AG04450 (cell line): Measurements from ENCODE around the gene LTBP4. TPM values are rescaled to one million over a fixed set of nuclear protein-coding genes. Genes with fewer than 3 reads are reported as not detected.
A peak's percentile ranks its signal among the peaks of the same experiment; 100 is the strongest.

Source experiments
- CTCF ChIA-PET: fragments of 300-600, 350-600 bp; formaldehyde crosslinking; extraction: SDS; loops from one replicate; lab custom pipeline; 2022; ENCODE audit warnings: antibody characterized with exemption, inconsistent platforms; lab: Charles Lee
- POLR2A ChIA-PET: fragments of 350-600 bp; formaldehyde crosslinking; extraction: SDS; loops from one replicate; lab custom pipeline; 2021; ENCODE audit warnings: antibody characterized with exemption, inconsistent platforms; lab: Yijun Ruan, JAX
- DNase-seq: peaks from one replicate; pipeline ENCODE4 v3.0.0-alpha.2; 2011; ENCODE audit warnings: low read depth, low spot score
- H3K27ac ChIP-seq: one replicate; pipeline ENCODE4 v1.5.1; 2012; ENCODE audit warnings: low read depth, low read length, control low read depth
- H3K27me3 ChIP-seq: one replicate; pipeline ENCODE4 v1.6.0; 2012; ENCODE audit warnings: low read length; ENCODE audit not compliant: control insufficient read depth, insufficient read depth
- H3K4me3 ChIP-seq: 2 replicates; pipeline ENCODE4 v1.5.1; 2011; ENCODE audit warnings: mild to moderate bottlenecking, low read depth, low read length, control low read depth
- H3K9me3 ChIP-seq: 2 replicates; pipeline ENCODE4 v1.5.1; 2012; ENCODE audit warnings: low read length; ENCODE audit not compliant: control insufficient read depth, insufficient read depth
- polyA plus RNA-seq: library from polyadenylated mRNA; depleted of rRNA; stranded (reverse); fragments of >200 nt; gene quantifications from 2 replicates; pipeline ENCODE4 v1.2.3, GENCODE V29; 2011
- TF ChIP-seq, protein P1 (sequence below): IDR thresholded peaks from 2 replicates; pipeline ENCODE4 v1.5.1; 2011; ENCODE audit warnings: low read depth, low read length, control low read depth, inconsistent platforms

Gene LTBP4
- polyA plus RNA-seq, 1 experiment, result 41.3 TPM

DNA sequence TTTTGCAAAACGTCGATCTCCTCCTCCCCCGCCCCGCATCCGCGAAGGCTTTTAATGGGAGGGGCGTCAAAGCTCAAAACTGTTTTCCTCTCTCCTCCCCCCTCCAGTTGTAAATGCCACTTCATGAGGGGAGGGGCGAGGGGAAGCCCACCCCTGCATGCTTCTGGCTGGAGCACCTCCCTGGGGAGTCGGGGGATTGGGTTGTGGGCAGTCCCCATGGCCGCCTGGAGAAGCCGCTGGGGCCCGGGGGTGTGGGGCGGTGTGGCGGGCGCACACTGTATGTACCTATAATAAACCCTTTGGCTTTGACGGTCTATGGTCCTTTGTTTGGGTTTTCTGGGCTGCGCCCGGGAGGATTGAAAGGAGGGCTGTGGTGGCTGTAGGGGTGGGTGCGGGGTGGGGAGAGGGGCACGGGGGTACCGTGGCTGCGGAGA is 25.0 kb upstream of the LTBP4 start:
- H3K9me3 ChIP-seq, result no peaks in the 10 kb centered on the region; the same call in 1 of the 2 replicates
- peak overlapping the region; percentile 91 for H3K4me3 ChIP-seq
- TF ChIP-seq, protein P1, sequence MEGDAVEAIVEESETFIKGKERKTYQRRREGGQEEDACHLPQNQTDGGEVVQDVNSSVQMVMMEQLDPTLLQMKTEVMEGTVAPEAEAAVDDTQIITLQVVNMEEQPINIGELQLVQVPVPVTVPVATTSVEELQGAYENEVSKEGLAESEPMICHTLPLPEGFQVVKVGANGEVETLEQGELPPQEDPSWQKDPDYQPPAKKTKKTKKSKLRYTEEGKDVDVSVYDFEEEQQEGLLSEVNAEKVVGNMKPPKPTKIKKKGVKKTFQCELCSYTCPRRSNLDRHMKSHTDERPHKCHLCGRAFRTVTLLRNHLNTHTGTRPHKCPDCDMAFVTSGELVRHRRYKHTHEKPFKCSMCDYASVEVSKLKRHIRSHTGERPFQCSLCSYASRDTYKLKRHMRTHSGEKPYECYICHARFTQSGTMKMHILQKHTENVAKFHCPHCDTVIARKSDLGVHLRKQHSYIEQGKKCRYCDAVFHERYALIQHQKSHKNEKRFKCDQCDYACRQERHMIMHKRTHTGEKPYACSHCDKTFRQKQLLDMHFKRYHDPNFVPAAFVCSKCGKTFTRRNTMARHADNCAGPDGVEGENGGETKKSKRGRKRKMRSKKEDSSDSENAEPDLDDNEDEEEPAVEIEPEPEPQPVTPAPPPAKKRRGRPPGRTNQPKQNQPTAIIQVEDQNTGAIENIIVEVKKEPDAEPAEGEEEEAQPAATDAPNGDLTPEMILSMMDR, result no peak
- ChIA-PET CTCF (no interaction called here), POLR2A (no interaction called here)
- H3K27me3 ChIP-seq, result no peaks in the 10 kb centered on the region
- H3K27ac ChIP-seq, result no peak overlapping the region
- no peak for DNase-seq

DNA sequence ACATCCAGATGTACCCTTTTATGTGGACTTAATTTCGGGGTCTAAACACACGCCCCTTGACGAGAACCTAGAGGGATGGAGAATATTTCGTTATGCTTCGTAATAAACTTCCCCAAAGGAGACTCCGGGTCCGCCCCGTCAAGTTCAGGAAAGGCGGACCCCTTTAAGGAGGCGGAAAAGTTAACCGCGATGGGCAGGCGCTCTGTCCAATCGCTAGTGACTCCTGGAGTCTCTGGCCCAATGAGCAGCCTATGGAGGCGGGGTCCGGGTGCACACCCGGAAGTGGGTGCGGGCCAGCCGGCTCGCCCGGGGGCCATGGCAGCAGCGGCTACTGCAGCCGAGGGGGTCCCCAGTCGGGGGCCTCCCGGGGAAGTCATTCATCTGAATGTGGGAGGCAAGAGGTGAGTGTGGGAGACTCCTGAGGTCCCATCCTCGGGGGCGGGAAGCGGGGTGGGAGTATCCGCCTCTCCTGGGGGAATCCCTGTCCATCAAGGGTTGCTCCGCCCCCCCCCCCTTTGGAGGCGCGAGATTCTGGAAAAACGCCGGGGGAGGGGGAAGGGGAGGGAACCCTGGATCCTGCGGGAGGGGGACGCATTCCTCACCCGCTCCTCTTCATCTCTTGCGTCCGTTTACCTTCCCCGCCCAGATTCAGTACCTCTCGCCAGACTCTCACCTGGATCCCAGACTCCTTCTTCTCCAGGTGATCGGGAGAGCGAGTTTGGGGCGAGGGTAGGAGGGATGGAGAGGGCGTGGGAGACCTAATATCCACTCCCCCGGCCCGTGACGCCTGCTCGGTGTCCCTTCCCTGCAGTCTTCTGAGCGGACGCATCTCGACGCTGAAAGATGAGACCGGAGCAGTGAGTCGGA is 24.4 kb upstream of the LTBP4 start, which contains the start of gene SHKBP1:
TSS of gene SHKBP1 (plus strand) at position 289 of the 867 bp plus-strand sequence. CDS start at position 316, 27 bp downstream.
- CTCF ChIA-PET, result no interaction called here
- peak; percentile 86 for DNase-seq
- Histone ChIP-seq H3K27me3 (no peaks in the 10 kb centered on the region), H3K9me3 (no peaks in the 10 kb centered on the region; the same call in 1 of the 2 replicates), H3K27ac (no peak within 1 kb of the TSS), H3K4me3 (peak within 1 kb of the TSS; percentile 91)
- TF ChIP-seq, protein P1, result no peak
- POLR2A ChIA-PET, result no interaction called here

DNA sequence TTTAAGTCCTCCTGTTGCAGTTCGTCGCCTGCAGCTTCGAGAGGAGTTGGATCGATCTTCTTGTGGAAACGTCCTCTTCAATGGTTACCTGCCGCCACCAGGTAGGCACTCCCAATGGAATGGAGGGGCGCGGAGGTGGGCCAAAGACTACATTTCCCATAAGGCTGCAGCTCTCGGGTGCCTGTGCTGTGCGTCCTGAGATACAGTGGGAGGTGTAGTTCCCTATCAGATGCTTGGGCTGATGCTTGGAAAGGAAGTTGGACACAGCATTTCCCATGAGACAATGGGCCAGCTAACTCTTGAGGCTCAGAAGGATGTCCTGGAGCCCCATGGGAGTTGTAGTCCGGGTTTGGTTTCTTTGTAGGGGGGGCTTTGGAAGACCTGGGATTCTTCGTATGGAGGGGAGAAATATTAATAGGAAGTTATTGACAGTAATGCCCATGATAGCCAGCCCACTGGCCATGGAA is 22.7 kb upstream of the LTBP4 start:
- no peaks in the 10 kb centered on the region; the same call in 1 of the 2 replicates for H3K9me3 ChIP-seq
- no peak overlapping the region for H3K27ac ChIP-seq
- no peak overlapping the region for H3K4me3 ChIP-seq
- ChIA-PET POLR2A (no interaction called here), CTCF (interaction anchor here (1.2 kb wide), 1 partner anchor 24 kb away, joined by 5 read pairs; no protein-coding TSS in a partner anchor)
- no peaks in the 10 kb centered on the region for H3K27me3 ChIP-seq
- DNase-seq, result no peak
- TF ChIP-seq, protein P1, result no peak

DNA sequence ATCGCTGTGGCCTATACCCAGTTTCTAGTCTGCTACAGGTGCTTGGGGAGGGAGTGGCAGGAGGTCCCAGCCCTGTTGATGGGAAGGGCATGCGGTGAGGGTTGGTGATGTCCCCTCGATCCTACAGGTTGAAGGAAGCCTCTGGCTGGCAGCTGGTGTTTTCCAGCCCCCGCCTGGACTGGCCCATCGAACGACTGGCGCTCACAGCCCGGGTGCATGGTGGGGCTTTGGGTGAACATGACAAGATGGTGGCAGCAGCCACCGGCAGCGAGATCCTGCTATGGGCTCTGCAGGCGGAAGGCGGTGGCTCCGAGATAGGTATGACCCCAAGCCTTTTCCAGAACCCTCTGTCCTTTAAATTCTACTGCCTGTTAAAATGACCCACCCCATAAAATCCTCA is 20.6 kb upstream of the LTBP4 start:
- CTCF ChIA-PET, result no interaction called here
- Histone ChIP-seq H3K27me3 (no peaks in the 10 kb centered on the region), H3K9me3 (no peaks in the 10 kb centered on the region; the same call in 1 of the 2 replicates), H3K27ac (no peak overlapping the region), H3K4me3 (no peak overlapping the region)
- TF ChIP-seq, protein P1, result no peak
- POLR2A ChIA-PET, result no interaction called here
- DNase-seq, result no peak

- ChIA-PET CTCF (interaction anchor here (1.0 kb wide), 1 partner anchor 277 kb away, joined by 3 read pairs; no protein-coding TSS in a partner anchor), POLR2A (no interaction called here)
- no peak for DNase-seq
- no peak overlapping the region for H3K27ac ChIP-seq
- no peaks in the 10 kb centered on the region; the same call in 1 of the 2 replicates for H3K9me3 ChIP-seq
- TF ChIP-seq, protein P1, result no peak
- no peak overlapping the region for H3K4me3 ChIP-seq
- H3K27me3 ChIP-seq, result no peaks in the 10 kb centered on the region
These were observed 19.6 kb upstream of the LTBP4 start for GRCh38 chr19:40581531-40581930.
